UCSD-AML1 (cell line): Measurements from ENCODE around the gene SLCO3A1.
A peak's percentile ranks its signal among the peaks of the same experiment; 100 is the strongest.

Experiments
- DNase-seq: peaks from one replicate; lab custom pipeline; 2025; ENCODE audit not compliant: unreplicated experiment; lab: John Stamatoyannopoulos, UW

SLCO3A1 gene

DNA sequence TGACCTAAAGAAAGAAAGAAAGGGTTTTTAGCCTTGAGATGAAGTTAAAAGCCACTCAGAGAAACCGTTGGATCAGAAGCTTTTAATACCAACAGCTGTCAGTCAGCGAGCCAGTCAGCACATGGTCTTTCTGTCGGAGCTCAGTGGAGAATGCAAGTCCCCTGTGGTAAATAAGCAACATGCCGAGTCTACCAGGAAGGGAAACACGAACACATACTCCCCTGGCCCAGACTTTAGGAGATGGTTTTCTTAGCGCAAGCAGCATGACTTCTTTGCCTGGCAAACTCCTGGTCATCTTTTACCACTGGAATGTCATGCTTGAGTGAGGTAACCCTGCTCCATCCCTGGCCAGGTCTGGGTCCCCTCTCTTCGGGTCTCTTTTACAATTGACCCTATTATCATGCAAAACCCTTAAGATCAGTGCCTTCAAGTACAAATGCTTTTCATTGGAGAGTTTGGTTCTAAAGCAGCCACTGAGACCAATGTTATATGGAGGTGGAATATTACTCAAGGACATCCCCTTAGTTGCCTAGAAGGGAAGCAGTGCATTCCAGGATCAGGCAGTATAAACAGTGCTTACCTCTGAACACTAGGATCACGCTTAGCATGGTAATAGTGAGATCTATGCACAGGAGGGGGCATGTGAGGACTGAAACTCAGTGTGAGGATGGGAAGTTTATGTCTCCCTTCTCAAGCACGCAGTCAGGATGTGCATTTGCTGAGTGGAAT, 28.2 kb downstream of the SLCO3A1 start:
- no peak for DNase-seq

DNA sequence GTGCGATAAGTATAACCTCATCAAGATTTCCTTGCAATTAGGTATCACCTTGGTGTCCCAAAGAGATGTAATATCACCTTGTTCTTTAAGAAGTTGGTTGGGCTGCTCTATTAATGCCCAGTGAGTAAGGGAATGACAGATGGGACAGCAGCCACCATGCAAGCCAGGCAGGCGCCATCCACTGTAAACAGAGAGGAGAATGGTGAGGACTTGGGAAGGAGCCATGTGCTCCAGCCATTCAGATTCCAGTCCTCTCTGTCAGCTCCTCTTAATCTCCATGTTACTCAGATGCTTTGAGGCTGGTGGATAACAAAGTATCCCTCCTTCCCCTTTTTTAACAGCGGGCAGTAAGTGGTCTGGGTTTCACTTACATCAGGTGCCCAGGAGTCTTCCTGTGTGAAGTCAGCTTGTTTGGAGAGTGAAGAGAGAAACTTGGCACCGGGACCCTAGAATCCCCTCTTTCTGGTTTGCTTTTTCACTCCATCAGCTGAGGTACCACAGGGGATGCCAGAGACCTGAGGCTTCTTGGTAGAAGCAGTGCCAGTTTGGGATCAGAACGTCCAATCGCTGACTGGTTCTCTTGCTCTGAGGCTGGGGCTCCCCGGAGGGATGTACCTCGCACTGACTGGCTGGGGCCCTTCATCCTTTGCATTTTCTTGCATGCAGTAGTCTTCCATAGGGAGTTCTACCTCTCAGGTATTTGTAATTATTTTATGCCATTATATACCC, 29.5 kb downstream of the SLCO3A1 start:
- no peak for DNase-seq

DNA sequence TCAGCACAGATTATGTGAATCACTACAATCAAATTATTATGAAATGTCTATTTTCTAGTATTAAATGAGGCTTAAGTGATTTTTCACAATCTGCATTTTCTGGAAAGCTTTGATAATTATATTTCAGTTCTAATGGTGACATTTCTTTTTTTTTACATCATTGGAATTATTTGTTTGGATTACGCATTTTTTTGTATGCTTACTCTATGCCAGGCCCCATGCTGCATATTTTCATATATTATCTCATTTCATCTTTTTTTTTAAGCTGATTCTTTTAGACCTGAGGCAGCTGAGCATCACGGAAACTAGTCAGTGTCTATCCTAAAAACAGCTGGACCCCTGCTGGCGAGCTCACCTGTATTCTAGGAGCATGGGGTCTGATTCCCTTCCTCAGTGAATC, 31.1 kb downstream of the SLCO3A1 start:
- DNase-seq: no peak

DNA sequence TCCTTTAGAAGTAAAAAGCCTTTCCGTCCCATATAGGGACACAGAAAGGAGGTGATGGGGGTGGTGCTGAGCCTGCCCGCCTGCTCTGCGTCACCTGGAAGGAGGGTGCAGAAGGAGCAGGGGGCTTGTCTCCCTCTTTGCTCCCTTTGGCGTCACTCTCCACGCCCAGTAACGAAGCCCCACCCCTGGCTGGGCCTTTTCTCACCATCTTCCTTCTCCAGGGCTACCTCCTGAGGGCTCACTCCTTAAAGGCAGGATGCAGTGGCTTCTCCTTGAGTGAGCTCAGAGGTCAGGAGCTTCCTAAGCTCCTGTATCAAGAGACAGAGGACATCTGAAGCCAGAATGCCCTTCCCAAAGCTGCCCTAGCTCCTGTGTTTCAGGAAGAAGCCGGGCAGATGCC, 31.5 kb downstream of the SLCO3A1 start:
- DNase-seq: no peak

DNA sequence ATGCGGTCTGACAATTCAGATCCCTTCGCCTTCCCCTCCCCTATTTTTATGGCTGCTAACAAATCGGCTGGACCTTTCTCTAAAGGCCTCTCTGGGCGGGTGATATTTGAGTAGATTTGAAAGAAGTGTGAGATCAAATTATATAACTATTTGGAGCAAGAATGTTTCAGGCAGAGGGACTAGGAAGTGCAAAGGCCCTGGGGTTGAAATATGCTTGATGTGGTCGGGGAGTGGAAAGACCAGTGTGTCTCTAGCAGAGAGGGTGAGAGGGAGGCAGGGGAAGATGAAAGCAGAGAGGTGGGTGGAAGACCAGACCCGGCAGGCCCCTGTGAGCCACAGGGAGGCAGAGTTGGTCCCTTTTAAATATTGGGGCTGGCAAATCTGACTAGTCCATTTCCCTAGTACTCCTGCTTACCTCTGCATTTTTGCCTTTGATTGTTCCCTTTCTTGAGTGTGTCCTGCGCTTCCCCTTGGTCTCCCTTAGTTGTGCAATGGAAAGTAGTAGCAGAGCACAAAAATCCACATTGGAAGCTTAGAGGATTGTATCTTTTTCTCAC, 32.3 kb downstream of the SLCO3A1 start:
- peak; percentile 27 for DNase-seq

DNA sequence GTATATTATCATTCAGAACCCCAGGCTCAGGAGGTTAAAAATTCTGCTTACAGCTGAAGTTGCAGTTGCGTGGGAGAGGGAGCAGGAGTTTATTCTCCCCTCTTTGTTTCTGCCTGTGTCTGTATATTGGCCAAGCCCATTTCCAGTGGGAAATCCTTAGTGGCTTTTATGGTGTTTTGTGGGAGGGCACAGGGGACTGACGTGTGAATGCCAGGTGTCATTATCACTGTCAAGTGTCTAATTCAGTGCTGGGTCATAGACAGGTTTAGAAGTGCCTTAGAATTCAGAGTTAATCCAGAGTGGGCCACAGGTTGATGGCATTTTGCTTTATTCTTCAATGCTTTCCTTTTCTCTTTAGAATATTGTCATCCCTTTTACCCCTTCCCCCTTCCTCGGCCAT, 33.4 kb downstream of the SLCO3A1 start:
- no peak for DNase-seq

DNA sequence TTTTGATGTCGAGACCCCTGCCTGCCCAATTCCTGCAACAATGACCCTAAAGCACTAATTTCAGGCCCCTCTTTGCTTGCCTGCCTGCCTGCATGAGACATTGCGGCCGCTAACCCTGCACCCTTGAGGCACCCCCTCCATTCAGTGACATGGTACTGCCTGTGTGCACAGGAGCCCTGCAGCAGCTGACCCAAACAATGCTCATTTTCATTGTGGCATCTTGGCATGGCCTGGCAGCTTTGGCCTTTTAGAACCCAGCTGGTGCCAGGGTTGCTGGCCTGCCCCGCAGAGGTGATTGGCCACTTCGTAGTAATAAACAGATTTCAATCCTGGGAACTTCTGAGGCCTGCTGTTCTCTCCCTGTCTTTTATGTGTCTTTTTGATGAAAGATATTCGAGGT, 33.8 kb downstream of the SLCO3A1 start:
- no peak for DNase-seq

DNA sequence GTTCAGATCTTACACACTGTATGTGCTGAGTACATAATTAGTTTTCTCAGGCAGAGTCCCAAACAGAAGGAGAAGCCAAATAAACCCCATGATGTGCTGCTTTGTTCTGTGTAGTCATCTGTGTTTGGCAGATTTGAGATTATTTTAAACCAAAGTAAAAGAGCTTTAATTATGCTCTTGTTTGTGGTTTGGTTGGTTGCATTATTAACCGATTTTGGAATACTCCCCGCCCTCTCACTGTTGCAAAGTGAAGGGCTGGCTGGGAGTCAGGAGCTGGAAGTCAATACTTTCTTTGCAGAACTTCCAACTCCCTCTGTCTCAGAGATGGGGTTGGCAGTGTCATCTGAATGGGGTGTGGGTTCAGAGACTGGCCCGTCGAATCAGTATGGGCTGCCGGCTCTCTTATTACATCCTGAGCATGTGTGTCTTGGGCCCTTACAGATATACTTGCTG, 34.4 kb downstream of the SLCO3A1 start:
- no peak for DNase-seq

DNA sequence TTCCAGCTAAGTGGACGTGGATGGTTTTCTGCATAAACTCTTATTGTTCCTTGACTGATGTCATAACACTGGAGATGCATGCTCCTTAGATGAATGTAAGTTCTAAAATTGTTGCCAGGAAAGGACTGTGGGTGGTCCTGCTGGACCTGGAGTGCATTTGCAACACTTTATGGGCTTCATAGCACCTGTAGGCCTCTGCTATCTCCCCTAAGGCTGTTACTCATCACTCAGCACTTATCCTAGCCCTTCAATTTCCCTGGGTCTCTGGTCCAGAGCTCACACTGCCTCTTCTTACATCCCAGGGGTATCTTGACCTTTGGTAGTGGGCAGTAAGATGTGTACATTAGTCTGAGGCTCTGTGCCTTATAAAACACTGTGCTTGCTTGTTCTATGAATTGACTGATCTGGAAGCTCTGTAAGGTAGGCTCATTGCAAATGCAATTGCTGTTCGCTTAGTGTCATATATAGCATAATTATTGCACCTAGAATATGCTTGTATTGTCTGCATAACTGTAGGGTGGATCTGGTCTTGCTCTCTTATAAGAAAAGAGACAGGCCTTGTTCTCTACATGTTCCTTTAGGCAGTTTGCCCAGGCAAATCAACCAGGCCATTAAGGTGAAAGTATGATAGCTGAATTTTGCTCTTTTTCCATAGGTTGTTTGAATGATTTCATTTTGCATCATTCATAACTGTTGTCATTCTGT, 35.8 kb downstream of the SLCO3A1 start:
- no peak for DNase-seq

DNA sequence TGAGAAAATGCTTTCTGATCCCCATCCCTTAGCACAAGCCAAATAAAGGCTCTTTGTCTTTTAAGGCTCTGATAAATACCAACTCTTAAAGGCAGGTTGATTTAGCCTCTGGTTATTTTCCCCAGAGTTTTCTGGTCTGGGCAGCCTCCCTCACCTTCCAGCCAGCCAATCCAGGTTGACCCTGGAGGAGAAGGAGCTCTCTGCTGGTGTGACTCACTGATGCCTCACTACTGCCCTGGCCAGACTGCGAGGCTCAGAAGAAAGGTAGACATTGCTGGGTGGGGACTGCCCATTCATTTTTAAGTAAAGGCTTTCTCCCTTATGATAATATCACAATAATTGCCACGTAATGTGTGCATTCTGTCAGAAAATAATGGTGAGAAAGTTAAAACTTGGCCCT, 37.1 kb downstream of the SLCO3A1 start:
- DNase-seq: no peak

DNA sequence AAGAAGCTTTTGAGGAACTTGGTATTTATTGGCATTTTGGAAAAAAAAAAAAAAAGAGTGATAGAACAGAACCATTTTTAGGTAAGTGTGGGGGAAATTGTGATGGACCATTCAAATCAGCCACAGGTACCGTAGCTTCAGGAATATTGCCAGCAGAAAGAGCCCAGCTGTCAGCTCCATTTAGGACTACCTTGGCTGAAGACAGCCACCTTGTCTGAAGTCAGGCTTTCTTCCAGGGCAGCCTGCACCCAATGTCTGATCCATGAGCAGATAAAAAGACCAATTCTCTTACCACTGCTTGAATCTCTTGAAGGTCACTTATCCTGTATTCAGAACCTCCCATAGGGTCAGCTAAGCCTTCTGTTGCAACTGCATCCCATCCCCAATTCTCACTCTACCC, 37.6 kb downstream of the SLCO3A1 start:
- DNase-seq: no peak

DNA sequence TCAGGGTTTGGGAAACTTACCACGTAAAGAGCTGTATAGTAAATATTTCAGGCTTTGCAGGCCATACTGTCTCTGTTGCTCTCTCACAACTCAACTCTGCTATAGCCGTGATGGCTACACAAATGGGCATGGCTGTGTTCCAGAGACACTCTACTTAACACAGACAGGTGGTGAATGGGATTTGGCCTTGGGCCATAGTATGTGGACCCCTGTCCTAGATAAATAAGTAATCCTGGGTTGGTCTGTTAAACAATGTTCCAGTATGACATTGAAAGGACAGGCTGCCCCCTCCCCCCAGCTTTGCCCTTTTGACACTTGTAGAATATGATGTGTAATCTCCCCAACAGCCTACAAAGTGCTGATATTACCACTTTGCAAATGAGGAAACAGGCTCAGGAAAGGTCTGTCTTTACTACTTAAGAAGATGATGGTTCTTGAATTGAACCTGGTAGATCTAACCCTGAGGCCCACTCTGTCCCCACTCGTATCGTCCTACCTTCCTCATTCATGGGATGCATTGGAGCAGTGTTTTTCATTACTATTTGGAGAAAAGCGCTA, 38.4 kb downstream of the SLCO3A1 start:
- no peak for DNase-seq

DNA sequence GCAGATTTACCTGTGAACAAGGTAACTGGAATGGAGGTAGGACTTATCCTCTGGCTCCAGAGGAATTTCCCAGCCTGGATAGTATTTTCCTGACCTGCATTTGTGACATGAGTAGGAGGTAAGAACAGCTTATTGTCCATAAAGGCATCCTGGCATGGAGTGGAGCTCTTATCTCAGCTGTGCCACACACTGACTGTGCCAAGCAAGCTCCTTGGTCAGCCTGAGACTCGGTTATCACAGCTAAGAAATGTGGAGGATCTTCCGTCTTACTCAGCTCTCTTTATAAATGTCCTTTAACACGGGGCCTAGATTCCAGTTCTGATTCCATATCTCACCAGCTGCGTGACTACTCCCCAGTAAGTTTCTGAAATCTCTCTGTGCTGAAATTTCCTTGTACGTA, 38.9 kb downstream of the SLCO3A1 start:
- no peak for DNase-seq

DNA sequence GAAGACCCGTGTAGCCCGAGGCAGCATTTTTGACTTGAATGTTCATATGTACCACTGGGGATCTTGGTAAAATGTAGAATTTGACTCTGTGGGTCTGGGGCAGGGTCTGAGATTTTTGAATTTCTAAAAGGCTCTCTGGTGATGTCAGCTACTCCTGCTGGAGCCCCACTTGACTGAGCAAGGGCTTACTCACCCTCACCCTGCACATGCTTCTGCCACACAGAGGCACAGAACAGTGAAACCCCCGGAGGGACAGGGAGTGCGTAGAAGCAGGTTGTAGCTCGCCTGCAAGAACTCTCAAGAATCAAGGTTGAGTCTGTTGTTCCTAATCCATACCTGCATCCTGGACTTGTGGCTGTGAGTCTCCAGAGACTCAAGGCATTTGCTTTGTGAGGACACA, 41.1 kb downstream of the SLCO3A1 start:
- DNase-seq: no peak

DNA sequence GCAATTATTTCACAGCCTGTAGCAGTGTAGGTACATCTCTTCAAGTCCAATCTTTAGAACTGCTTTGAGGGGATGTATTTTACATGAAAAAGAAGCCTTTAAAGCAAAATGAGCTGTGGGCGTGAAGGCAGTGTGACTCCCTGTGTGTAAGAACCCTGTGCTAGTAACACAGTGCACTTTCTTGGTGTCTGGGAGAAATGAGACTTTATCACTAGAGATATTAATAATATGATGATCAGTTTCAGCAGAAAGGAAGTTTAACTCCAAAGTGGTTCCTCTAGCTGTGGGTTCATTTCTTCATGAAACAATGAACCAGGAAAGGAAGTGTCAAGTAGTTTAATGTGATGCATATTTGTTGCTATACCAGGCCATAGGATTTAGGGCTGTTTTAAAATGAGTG, 41.5 kb downstream of the SLCO3A1 start:
- no peak for DNase-seq

DNA sequence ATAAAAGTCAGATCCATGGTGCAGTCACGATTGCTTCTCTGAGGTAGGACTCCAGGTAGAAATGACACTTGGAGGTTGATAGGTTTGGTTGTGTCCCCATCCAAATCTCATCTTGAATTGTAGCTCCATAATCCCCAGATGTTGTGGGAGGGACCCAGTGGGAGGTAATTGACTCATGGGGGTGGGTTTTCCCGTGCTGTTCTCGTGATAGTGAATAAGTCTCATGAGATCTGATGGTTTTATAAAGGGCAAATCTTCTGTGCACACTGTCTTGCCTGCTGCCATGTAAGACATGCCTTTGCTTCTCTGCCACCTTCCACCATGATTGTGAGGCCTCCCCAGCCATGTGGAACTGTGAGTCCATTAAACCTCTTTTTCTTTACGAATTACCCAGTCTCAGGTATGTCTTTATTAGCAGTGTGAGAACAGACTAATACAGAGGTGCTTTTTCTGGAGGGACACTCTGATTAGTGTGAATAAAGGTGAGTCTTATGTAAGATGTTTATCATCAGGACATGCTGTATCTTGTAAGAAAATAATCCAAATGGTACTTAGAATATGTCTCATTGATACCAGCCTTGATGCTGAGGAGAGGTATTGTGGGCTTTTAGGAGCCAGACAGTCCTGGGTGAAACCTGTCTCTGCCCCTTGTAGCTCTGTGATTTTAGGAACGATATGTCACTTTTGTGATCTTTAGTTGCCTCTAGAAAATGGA, 43.0 kb downstream of the SLCO3A1 start:
- no peak for DNase-seq

DNA sequence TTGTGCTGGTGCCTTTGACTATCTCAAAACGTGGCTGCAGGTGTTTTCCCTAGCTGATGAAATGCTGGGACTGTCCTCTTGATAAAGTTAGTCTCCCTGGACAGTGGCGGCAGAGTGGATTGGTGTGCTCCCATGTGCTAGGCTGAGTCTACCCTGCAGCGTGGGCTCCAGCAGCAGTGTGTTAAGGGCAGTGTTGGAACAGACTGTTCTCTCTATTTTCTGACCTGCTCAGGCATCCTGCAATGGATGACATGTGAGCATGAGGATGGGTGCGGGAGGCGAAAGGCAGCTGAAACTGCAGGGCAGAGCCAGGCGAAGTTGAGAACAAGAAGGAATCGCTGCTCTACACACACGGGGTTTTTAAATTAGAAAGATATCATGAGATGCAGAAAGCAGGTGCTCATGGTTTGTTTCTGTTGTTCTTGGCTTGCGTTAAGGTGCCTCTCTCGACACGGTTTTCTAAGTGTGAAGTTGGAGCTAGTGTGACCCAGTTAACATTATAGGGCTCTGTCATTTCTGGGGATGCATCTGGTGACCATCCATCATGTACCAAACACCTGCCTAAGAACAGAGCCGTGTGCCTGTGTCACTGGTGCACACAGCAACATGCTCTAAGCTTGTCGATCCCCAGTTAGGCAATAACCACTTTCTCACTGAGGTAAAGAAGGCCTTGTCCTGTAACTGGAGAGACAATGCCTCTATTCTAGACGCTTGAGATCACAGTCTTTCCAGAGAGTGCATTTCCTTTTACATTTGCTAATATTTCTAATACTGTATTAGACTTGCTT, 44.3 kb downstream of the SLCO3A1 start:
- DNase-seq: no peak

DNA sequence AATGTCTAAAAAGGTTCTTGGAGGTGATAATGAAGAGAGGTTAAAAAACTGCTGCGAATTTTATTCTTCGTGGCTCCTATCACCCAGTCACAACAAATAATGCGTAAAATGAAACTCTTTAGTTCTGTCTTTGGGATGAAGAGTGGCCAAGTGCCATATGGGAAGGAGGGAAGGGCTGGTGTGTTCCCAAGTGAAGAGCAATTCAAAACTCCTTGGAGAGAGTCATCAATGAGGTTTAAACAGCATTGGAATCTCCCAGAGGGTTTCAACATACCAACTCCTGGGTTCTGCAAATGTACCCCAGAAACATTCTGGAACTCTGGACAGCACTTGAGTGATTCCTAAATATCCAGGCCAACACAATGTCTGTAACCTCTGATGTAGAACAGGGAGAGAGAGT, 45.3 kb downstream of the SLCO3A1 start:
- DNase-seq: no peak

DNA sequence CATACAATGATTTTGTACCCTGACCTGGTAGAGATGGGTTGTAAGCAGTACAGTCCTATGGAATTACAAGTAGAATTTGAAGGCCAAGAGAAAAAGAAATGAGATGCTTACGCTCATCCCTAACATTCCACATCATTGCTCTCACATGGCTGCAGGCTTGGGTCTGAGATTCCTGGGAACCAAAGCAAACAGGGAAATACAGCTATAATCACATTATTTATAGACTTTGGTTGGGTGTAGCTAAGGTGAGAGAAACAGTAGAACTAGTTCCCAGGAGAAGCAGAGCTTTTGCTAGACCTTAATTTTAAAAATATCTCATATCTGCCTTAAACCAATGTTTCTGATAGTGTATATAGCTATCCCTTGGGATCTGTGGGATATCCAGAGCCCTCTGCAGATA, 51.4 kb downstream of the SLCO3A1 start:
- no peak for DNase-seq

DNA sequence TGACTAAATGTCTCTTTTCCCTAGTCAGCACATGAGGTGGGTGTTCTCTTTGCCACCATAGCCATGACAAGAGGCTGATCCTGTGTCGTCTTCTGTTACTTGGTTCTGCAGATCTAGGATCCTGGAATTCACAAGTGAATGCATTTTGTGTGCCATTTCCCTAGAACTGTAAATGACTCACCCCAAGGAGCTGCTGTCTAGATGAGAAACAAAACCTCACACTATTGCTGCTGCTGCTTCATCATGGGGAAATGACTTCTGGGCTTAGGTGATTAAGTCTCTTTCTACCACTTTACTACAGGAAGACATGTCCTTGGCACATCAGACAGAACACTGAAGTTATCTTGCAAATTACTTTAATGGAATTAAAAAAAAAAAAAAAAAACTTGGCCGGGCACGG, 54.9 kb downstream of the SLCO3A1 start:
- DNase-seq: no peak
